Measurements from ENCODE around the gene GALNT17.

GALNT17 gene

GRCh38 chr7:71278257-71278656 lies 146.3 kb downstream of the GALNT17 start:
- Histone ChIP-seq H3K36me3 (ENCODE audit: insufficient read depth, low read length) (no peaks in the 10 kb centered on the region), H3K27me3 (ENCODE audit: insufficient read depth, low read length, poor library complexity) (no peaks in the 10 kb centered on the region), H3K4me1 (ENCODE audit: insufficient read depth, low read length) (no peaks in the 10 kb centered on the region), H4K20me1 (ENCODE audit: insufficient read depth, low read length) (no peaks in the 10 kb centered on the region), H3K9ac (ENCODE audit: low read depth, low read length) (no peak overlapping the region), H3K79me2 (ENCODE audit: insufficient read depth, low read length) (no peaks in the 10 kb centered on the region), H3K9me3 (ENCODE audit: insufficient read depth, low read length, severe bottlenecking) (no peaks in the 10 kb centered on the region), H3K4me3 (ENCODE audit: low read depth in 1 of 2, low read length in 2 of 2) (no peak overlapping the region), H3K4me2 (ENCODE audit: insufficient read depth, low read length) (no peak overlapping the region), H3K27ac (ENCODE audit: low read length) (no peak overlapping the region), H2AFZ (ENCODE audit: low read depth, low read length) (no peak overlapping the region)
- no peak for ATAC-seq (ENCODE audit: insufficient read depth, low read depth)
- DNase-seq = no peak
- no peak for TF ChIP-seq EZH2 (IDR thresholded peaks at IDR 0.05; ENCODE audit: borderline replicate concordance, low read depth, low read length, severe bottlenecking)
- TF ChIP-seq CTCF (IDR thresholded peaks at IDR 0.05; ENCODE audit: borderline replicate concordance, extremely low read depth, low read length, poor library complexity, severe bottlenecking) = no peak

GRCh38 chr7:71281261-71281660 lies 149.3 kb downstream of the GALNT17 start:
- no peak for TF ChIP-seq CTCF (IDR thresholded peaks at IDR 0.05; ENCODE audit: borderline replicate concordance, extremely low read depth, low read length, poor library complexity, severe bottlenecking)
- TF ChIP-seq EZH2 (IDR thresholded peaks at IDR 0.05; ENCODE audit: borderline replicate concordance, low read depth, low read length, severe bottlenecking) = no peak
- Histone ChIP-seq H2AFZ (ENCODE audit: low read depth, low read length) (no peak overlapping the region), H3K4me2 (ENCODE audit: insufficient read depth, low read length) (no peak overlapping the region), H4K20me1 (ENCODE audit: insufficient read depth, low read length) (no peaks in the 10 kb centered on the region), H3K9me3 (ENCODE audit: insufficient read depth, low read length, severe bottlenecking) (no peaks in the 10 kb centered on the region), H3K79me2 (ENCODE audit: insufficient read depth, low read length) (no peaks in the 10 kb centered on the region), H3K4me3 (ENCODE audit: low read depth in 1 of 2, low read length in 2 of 2) (no peak overlapping the region), H3K27ac (ENCODE audit: low read length) (no peak overlapping the region), H3K27me3 (ENCODE audit: insufficient read depth, low read length, poor library complexity) (no peaks in the 10 kb centered on the region), H3K9ac (ENCODE audit: low read depth, low read length) (no peak overlapping the region), H3K36me3 (ENCODE audit: insufficient read depth, low read length) (no peaks in the 10 kb centered on the region), H3K4me1 (ENCODE audit: insufficient read depth, low read length) (no peaks in the 10 kb centered on the region)
- no peak for ATAC-seq (ENCODE audit: insufficient read depth, low read depth)
- DNase-seq = no peak

- H3K4me1 ChIP-seq (ENCODE audit: insufficient read depth, low read length) = no peaks in the 10 kb centered on the region
- ATAC-seq (ENCODE audit: insufficient read depth, low read depth) (no peak), DNase-seq (no peak)
- no peaks in the 10 kb centered on the region for H4K20me1 ChIP-seq (ENCODE audit: insufficient read depth, low read length)
- H3K4me3 ChIP-seq (ENCODE audit: low read depth in 1 of 2, low read length in 2 of 2) = no peak overlapping the region
- no peaks in the 10 kb centered on the region for H3K36me3 ChIP-seq (ENCODE audit: insufficient read depth, low read length)
- H3K4me2 ChIP-seq (ENCODE audit: insufficient read depth, low read length) = no peak overlapping the region
- no peak overlapping the region for H3K27ac ChIP-seq (ENCODE audit: low read length)
- no peaks in the 10 kb centered on the region for H3K27me3 ChIP-seq (ENCODE audit: insufficient read depth, low read length, poor library complexity)
- H3K9ac ChIP-seq (ENCODE audit: low read depth, low read length) = no peak overlapping the region
- TF ChIP-seq CTCF (IDR thresholded peaks at IDR 0.05; ENCODE audit: borderline replicate concordance, extremely low read depth, low read length, poor library complexity, severe bottlenecking) (no peak), EZH2 (IDR thresholded peaks at IDR 0.05; ENCODE audit: borderline replicate concordance, low read depth, low read length, severe bottlenecking) (no peak)
- no peaks in the 10 kb centered on the region for H3K9me3 ChIP-seq (ENCODE audit: insufficient read depth, low read length, severe bottlenecking)
- no peaks in the 10 kb centered on the region for H3K79me2 ChIP-seq (ENCODE audit: insufficient read depth, low read length)
- no peak overlapping the region for H2AFZ ChIP-seq (ENCODE audit: low read depth, low read length)
Observed at GRCh38 chr7:71283802-71284201, 151.9 kb downstream of the GALNT17 start.

- no peak for ATAC-seq (ENCODE audit: insufficient read depth, low read depth)
- H3K79me2 ChIP-seq (ENCODE audit: insufficient read depth, low read length) = no peaks in the 10 kb centered on the region
- no peaks in the 10 kb centered on the region for H3K27me3 ChIP-seq (ENCODE audit: insufficient read depth, low read length, poor library complexity)
- no peak overlapping the region for H3K9ac ChIP-seq (ENCODE audit: low read depth, low read length)
- no peak overlapping the region for H3K4me3 ChIP-seq (ENCODE audit: low read depth in 1 of 2, low read length in 2 of 2)
- TF ChIP-seq CTCF (IDR thresholded peaks at IDR 0.05; ENCODE audit: borderline replicate concordance, extremely low read depth, low read length, poor library complexity, severe bottlenecking) = no peak
- no peak for TF ChIP-seq EZH2 (IDR thresholded peaks at IDR 0.05; ENCODE audit: borderline replicate concordance, low read depth, low read length, severe bottlenecking)
- H3K4me1 ChIP-seq (ENCODE audit: insufficient read depth, low read length) = no peaks in the 10 kb centered on the region
- no peak for DNase-seq
- no peaks in the 10 kb centered on the region for H3K9me3 ChIP-seq (ENCODE audit: insufficient read depth, low read length, severe bottlenecking)
- H2AFZ ChIP-seq (ENCODE audit: low read depth, low read length) = no peak overlapping the region
- H3K36me3 ChIP-seq (ENCODE audit: insufficient read depth, low read length) = no peaks in the 10 kb centered on the region
- H4K20me1 ChIP-seq (ENCODE audit: insufficient read depth, low read length) = no peaks in the 10 kb centered on the region
- H3K27ac ChIP-seq (ENCODE audit: low read length) = no peak overlapping the region
- no peak overlapping the region for H3K4me2 ChIP-seq (ENCODE audit: insufficient read depth, low read length)
Observed at GRCh38 chr7:71285571-71286145, 153.7 kb downstream of the GALNT17 start.

All from DND-41 (cell line).